Panc1 (cell line): Measurements from ENCODE around the gene DPM2. TPM values are rescaled to one million over a fixed set of nuclear protein-coding genes. Genes with fewer than 3 reads are reported as not detected.

Source experiments
- ATAC-seq: fragments of 200-7000 bp; cut with Tn5 transposase; 2 replicates; pipeline ENCODE4 v1.9.1; 2020; ENCODE audit warnings: mild to moderate bottlenecking, moderate library complexity
- BruUV-seq: library from RNA; stranded (reverse); fragments of 400-500 nt; replicated peaks from 2 replicates; lab custom pipeline; 2021; lab: Mats Ljungman, UMichigan
- CTCF ChIA-PET: fragments of 300-600 bp; sonication (Branson Sonifier 250); formaldehyde crosslinking; loops from one replicate; lab custom pipeline; 2022; ENCODE audit warnings: antibody characterized with exemption; lab: Charles Lee
- POLR2A ChIA-PET: fragments of 300-600 bp; sonication (Branson Sonifier 250); formaldehyde crosslinking; loops from one replicate; lab custom pipeline; 2022; ENCODE audit warnings: antibody characterized with exemption; lab: Charles Lee
- DNase-seq: peaks from one replicate; pipeline ENCODE4 v3.0.0-alpha.2; 2010; ENCODE audit warnings: low read depth, low spot score
- H3K27ac ChIP-seq: 2 replicates; pipeline ENCODE4 v1.5.1; 2011; ENCODE audit warnings: mild to moderate bottlenecking, low read length, inconsistent platforms
- H3K27me3 ChIP-seq: fragments of 200-500 bp; sonication (Bioruptor generic); 2 replicates; pipeline ENCODE4 v1.6.0; 2014; ENCODE audit warnings: low read length, inconsistent platforms; ENCODE audit not compliant: control insufficient read depth, insufficient read depth
- H3K36me3 ChIP-seq: fragments of 200-500 bp; sonication (Bioruptor generic); 2 replicates; pipeline ENCODE4 v1.5.1; 2014; ENCODE audit warnings: inconsistent platforms, mild to moderate bottlenecking, low read length, moderate library complexity; ENCODE audit not compliant: control insufficient read depth, insufficient read depth
- H3K4me1 ChIP-seq: 2 replicates; pipeline ENCODE4 v1.5.1; 2011; ENCODE audit warnings: inconsistent platforms, mild to moderate bottlenecking, low read length, moderate library complexity; ENCODE audit not compliant: control insufficient read depth, insufficient read depth
- H3K4me3 ChIP-seq, 2 experiments: 2 replicates each; pipeline ENCODE4 v1.5.1; 2011 to 2012; ENCODE audit warnings: low read depth in 2 of 2, low read length in 2 of 2, mild to moderate bottlenecking in 2 of 2, inconsistent platforms in 1 of 2, moderate library complexity in 1 of 2
- H3K9me3 ChIP-seq: fragments of 200-500 bp; sonication (Bioruptor generic); 2 replicates; pipeline ENCODE4 v1.5.1; 2014; ENCODE audit warnings: low read depth, mild to moderate bottlenecking, inconsistent platforms, low read length, moderate library complexity; ENCODE audit not compliant: control insufficient read depth, insufficient read depth
- POLR2AphosphoS5 ChIP-seq: IDR thresholded peaks from 2 replicates; pipeline ENCODE4 v1.6.1; 2012; ENCODE audit warnings: mild to moderate bottlenecking, low read depth, low read length, moderate library complexity
- SIN3A ChIP-seq: IDR thresholded peaks from 2 replicates; pipeline ENCODE4 v1.6.1; 2012; ENCODE audit warnings: low read depth, mild to moderate bottlenecking, low read length, moderate library complexity, borderline replicate concordance; ENCODE audit not compliant: insufficient read depth
- TCF7L2 ChIP-seq: IDR thresholded peaks from 2 replicates; pipeline ENCODE4 v1.6.1; 2011; ENCODE audit warnings: mild to moderate bottlenecking, low read depth, low read length, inconsistent platforms
- in situ Hi-C: cut with HindIII; loops from 2 replicates; pipeline ENCODE4 v1.10.0; 2016; ENCODE audit warnings: low sequenced_read_pairs, low pct_unique_long_range_greater_than_20kb
- intact Hi-C: fragments of 100-400 bp; cut with micrococcal nuclease; formaldehyde crosslinking; loops from one replicate; pipeline ENCODE4 v1.10.0; 2022; ENCODE audit not compliant: unreplicated experiment
- total RNA-seq: library from RNA; stranded (reverse); gene quantifications from one replicate; pipeline ENCODE4 v1.2.1, GENCODE V29; 2021; ENCODE audit not compliant: unreplicated experiment
- TF ChIP-seq, protein P1 (sequence below): fragments of 450-650 bp; IDR thresholded peaks from 2 replicates; pipeline ENCODE4 v1.5.1; 2017; ENCODE audit warnings: mild to moderate bottlenecking
- TF ChIP-seq, protein P2 (sequence below), 2 experiments: IDR thresholded peaks; 2 replicates each; pipeline ENCODE4 v1.6.1; 2011 to 2012; ENCODE audit warnings: low read depth in 2 of 2, control low read depth in 1 of 2, low read length in 1 of 2, mild to moderate bottlenecking in 1 of 2, moderate library complexity in 1 of 2; ENCODE audit not compliant: insufficient read depth in 1 of 2

The DPM2 gene
- total RNA-seq, 1 experiment from 2014 or later, result 58.7 TPM

DNA sequence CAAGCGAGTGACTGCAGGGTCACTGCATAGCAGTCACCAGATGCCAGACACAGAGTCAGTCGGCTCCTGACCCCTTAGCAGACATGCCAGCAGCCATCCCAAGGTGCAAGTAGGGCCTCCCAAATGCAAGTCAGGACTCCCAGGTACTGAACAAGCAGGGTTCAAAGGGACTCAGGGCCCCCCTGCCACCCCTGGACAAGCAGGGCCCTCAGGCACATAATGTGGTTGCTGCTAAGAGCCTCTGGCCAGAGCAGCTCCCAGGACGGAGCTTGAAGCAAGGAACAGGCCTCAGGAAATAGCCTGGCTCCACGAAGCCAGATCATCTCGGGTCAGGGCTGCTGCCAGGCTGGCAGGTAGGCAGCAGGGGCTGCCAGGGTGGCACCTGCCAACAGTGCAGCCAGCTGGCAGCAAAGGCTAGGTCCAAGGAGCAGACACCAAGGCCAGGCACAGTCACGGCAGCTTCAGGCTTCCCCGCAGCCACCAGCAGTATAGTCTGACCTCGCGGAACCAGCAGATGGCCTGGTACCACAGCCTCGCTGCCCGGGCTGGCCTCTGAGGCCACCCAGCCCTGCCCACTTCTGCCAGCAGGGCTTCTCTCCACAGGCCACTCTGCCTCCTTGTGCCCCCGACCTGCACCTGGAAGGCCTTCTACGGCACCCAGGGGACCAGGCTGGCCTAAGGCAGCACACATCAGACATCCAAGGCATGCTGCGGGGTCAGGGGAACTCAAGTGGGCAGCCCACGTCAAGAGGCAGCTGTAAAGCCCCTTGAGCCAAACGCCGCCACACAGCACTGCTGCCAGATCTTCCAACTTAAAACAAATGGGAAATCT lies 35.7 kb upstream of the DPM2 start:
- H3K27ac ChIP-seq, result peak overlapping the region; percentile 94
- POLR2A ChIA-PET, result no interaction called here

DNA sequence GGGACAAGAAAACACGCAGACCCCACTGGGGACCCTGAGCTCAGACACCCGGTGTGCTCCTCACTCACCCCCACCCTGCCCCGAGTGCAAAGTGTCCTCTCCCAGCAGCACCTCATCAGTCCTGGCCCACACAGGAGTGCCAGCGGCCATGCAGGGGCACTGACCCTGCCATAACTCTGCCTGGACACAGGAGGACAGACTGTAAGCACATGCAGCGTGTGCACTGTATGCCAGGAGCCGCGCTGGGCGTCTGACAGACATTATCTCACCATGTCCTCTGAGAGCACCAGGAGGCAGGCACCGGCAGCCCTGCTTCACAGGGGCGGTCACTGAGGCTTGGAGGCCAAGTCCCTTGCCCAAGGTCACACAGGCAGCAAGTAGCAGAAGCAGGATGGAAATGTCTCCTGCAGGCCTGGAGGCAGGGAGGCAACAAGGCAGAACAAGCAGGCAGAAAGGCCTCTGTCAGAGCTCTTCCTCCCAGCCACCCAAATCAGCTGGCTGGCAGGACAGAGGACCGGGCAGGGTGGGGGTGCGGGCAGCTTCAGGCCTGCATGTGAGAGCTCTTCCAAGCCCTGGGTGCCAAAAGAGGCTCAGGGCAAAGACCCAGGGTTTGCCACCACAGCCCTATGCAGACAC lies 34.7 kb upstream of the DPM2 start:
- in situ Hi-C loops (no loop called here), intact Hi-C loops (loop anchor here (5.0 kb wide), 1 partner anchor 55 kb away; no protein-coding TSS in a partner anchor)
- Histone ChIP-seq H3K9me3 (no peaks in the 10 kb centered on the region), H3K27me3 (no peaks in the 10 kb centered on the region), H3K36me3 (no peaks in the 10 kb centered on the region; the same call in 1 of the 2 replicates), H3K4me1 (peaks cover 75% of the 10 kb centered on the region), H3K27ac (peak overlapping the region; percentile 94), H3K4me3 (peak overlapping the region; percentile 94 to 98)
- no TSS peak for BruUV-seq
- no peak for DNase-seq
- ChIA-PET POLR2A (no interaction called here), CTCF (interaction anchor here (0.6 kb wide), 1 partner anchor 25 kb away, joined by 4 read pairs; no protein-coding TSS in a partner anchor)
- ATAC-seq, result no peak
- TF ChIP-seq TCF7L2 (no peak), SIN3A (no peak), POLR2AphosphoS5 (no peak)
- TF ChIP-seq, protein P1, sequence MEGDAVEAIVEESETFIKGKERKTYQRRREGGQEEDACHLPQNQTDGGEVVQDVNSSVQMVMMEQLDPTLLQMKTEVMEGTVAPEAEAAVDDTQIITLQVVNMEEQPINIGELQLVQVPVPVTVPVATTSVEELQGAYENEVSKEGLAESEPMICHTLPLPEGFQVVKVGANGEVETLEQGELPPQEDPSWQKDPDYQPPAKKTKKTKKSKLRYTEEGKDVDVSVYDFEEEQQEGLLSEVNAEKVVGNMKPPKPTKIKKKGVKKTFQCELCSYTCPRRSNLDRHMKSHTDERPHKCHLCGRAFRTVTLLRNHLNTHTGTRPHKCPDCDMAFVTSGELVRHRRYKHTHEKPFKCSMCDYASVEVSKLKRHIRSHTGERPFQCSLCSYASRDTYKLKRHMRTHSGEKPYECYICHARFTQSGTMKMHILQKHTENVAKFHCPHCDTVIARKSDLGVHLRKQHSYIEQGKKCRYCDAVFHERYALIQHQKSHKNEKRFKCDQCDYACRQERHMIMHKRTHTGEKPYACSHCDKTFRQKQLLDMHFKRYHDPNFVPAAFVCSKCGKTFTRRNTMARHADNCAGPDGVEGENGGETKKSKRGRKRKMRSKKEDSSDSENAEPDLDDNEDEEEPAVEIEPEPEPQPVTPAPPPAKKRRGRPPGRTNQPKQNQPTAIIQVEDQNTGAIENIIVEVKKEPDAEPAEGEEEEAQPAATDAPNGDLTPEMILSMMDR, result no peak
- TF ChIP-seq, protein P2, sequence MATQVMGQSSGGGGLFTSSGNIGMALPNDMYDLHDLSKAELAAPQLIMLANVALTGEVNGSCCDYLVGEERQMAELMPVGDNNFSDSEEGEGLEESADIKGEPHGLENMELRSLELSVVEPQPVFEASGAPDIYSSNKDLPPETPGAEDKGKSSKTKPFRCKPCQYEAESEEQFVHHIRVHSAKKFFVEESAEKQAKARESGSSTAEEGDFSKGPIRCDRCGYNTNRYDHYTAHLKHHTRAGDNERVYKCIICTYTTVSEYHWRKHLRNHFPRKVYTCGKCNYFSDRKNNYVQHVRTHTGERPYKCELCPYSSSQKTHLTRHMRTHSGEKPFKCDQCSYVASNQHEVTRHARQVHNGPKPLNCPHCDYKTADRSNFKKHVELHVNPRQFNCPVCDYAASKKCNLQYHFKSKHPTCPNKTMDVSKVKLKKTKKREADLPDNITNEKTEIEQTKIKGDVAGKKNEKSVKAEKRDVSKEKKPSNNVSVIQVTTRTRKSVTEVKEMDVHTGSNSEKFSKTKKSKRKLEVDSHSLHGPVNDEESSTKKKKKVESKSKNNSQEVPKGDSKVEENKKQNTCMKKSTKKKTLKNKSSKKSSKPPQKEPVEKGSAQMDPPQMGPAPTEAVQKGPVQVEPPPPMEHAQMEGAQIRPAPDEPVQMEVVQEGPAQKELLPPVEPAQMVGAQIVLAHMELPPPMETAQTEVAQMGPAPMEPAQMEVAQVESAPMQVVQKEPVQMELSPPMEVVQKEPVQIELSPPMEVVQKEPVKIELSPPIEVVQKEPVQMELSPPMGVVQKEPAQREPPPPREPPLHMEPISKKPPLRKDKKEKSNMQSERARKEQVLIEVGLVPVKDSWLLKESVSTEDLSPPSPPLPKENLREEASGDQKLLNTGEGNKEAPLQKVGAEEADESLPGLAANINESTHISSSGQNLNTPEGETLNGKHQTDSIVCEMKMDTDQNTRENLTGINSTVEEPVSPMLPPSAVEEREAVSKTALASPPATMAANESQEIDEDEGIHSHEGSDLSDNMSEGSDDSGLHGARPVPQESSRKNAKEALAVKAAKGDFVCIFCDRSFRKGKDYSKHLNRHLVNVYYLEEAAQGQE (IDR thresholded peaks at IDR 0.05; ENCODE audit: insufficient read depth in 1 of 2, low read depth in 2 of 2, low read length in 1 of 2), result no peak

More for the DNA sequence above, 35.7 kb upstream of the DPM2 start:
- TF ChIP-seq TCF7L2 (no peak), SIN3A (no peak), POLR2AphosphoS5 (no peak)
- TF ChIP-seq, protein P2 (IDR thresholded peaks at IDR 0.05; ENCODE audit: insufficient read depth in 1 of 2, low read depth in 2 of 2, low read length in 1 of 2), result no peak
- TF ChIP-seq, protein P1, result no peak
- H3K9me3 ChIP-seq, result no peaks in the 10 kb centered on the region
- no peaks in the 10 kb centered on the region for H3K27me3 ChIP-seq
- no peak for DNase-seq
- CTCF ChIA-PET, result interaction anchor here (0.6 kb wide), 1 partner anchor 24 kb away, joined by 4 read pairs; no protein-coding TSS in a partner anchor
- no TSS peak for BruUV-seq
- H3K4me3 ChIP-seq, result peak overlapping the region; percentile 94 to 98
- H3K4me1 ChIP-seq, result peaks cover 65% of the 10 kb centered on the region
- ATAC-seq, result peak; percentile 16; the same call in 1 of the 2 replicates
- no peaks in the 10 kb centered on the region; the same call in 1 of the 2 replicates for H3K36me3 ChIP-seq
- in situ Hi-C loops, result no loop called here
- intact Hi-C loops, result loop anchor here (5.0 kb wide), 1 partner anchor 54 kb away; no protein-coding TSS in a partner anchor
